GM23338 (cell line): ENCODE measurements around the gene RIC8A. TPM values are rescaled to one million over a fixed set of nuclear protein-coding genes. Genes with fewer than 3 reads are reported as not detected.

Experiments used
- ATAC-seq: fragments of 200-7000 bp; cut with Tn5 transposase; 3 replicates; pipeline ENCODE4 v1.9.1; 2020
- DNase-seq: peaks from one replicate; pipeline ENCODE4 v3.0.0-alpha.2; 2015; ENCODE audit warnings: low spot score
- H2AFZ ChIP-seq: fragments of 200-600 bp; sonication (generic); 2 replicates; pipeline ENCODE4 v1.8.0; 2016; ENCODE audit warnings: antibody characterized with exemption, mild to moderate bottlenecking, moderate library complexity
- H3F3A ChIP-seq: fragments of 200-600 bp; sonication (generic); replicated peaks from 2 replicates; pipeline ENCODE4 v1.8.0; 2017; ENCODE audit warnings: antibody characterized with exemption, mixed run types, low read depth
- H3K27ac ChIP-seq: fragments of 200-600 bp; sonication (generic); 2 replicates; pipeline ENCODE4 v1.6.1; 2016; ENCODE audit warnings: low read depth
- H3K27me3 ChIP-seq: fragments of 200-600 bp; sonication (generic); 2 replicates; pipeline ENCODE4 v1.8.0; 2016; ENCODE audit warnings: mild to moderate bottlenecking, mixed run types, moderate library complexity; ENCODE audit not compliant: insufficient read depth
- H3K36me3 ChIP-seq: fragments of 200-600 bp; sonication (generic); 2 replicates; pipeline ENCODE4 v1.8.0; 2016; ENCODE audit warnings: mild to moderate bottlenecking; ENCODE audit not compliant: insufficient read depth
- H3K4me1 ChIP-seq: fragments of 200-600 bp; sonication (generic); 2 replicates; pipeline ENCODE4 v1.8.0; 2016; ENCODE audit warnings: mild to moderate bottlenecking, moderate library complexity; ENCODE audit not compliant: insufficient read depth
- H3K4me2 ChIP-seq: fragments of 200-600 bp; sonication (generic); 2 replicates; pipeline ENCODE4 v1.7.1; 2017; ENCODE audit warnings: mixed run types
- H3K4me3 ChIP-seq: fragments of 200-600 bp; sonication (generic); 2 replicates; pipeline ENCODE4 v1.6.1; 2016; ENCODE audit warnings: mixed run types
- H3K79me2 ChIP-seq: fragments of 200-600 bp; sonication (generic); replicated peaks from 2 replicates; pipeline ENCODE4 v1.8.0; 2017; ENCODE audit warnings: mild to moderate bottlenecking; ENCODE audit not compliant: insufficient read depth
- H3K9me2 ChIP-seq: fragments of 200-600 bp; sonication (generic); 2 replicates; pipeline ENCODE4 v1.8.0; 2017; ENCODE audit not compliant: insufficient read depth
- H4K20me1 ChIP-seq: fragments of 200-600 bp; sonication (generic); replicated peaks from 2 replicates; pipeline ENCODE4 v1.8.0; 2017; ENCODE audit warnings: mild to moderate bottlenecking; ENCODE audit not compliant: insufficient read depth
- H3K27ac Mint-ChIP-seq: 2 replicates; pipeline ENCODE4 v1.8.0; 2020; ENCODE audit warnings: inconsistent platforms, mild to moderate bottlenecking, moderate library complexity, mixed read lengths
- H3K27me3 Mint-ChIP-seq: 3 replicates; pipeline ENCODE4 v1.8.0; 2022; ENCODE audit warnings: low read depth, mild to moderate bottlenecking, moderate library complexity, mixed read lengths, inconsistent platforms; ENCODE audit not compliant: insufficient read depth, poor library complexity
- H3K36me3 Mint-ChIP-seq: 3 replicates; pipeline ENCODE4 v1.8.0; 2021; ENCODE audit warnings: low read depth, mild to moderate bottlenecking, inconsistent platforms, moderate library complexity, mixed read lengths
- H3K4me1 Mint-ChIP-seq: 3 replicates; pipeline ENCODE4 v1.8.0; 2020; ENCODE audit warnings: mild to moderate bottlenecking, inconsistent platforms, mixed read lengths
- H3K4me3 Mint-ChIP-seq: 3 replicates; pipeline ENCODE4 v1.8.0; 2021; ENCODE audit warnings: moderate library complexity, mild to moderate bottlenecking, inconsistent platforms, mixed read lengths
- H3K9me3 Mint-ChIP-seq: 3 replicates; pipeline ENCODE4 v1.8.0; 2020; ENCODE audit warnings: moderate library complexity, mild to moderate bottlenecking, inconsistent platforms, mixed read lengths
- CREB1 ChIP-seq: fragments of 250-450 bp; sonication (Bioruptor Pico); IDR thresholded peaks from 2 replicates; pipeline ENCODE4 v1.5.0; 2020; ENCODE audit warnings: low read depth, mild to moderate bottlenecking, moderate library complexity
- CTCF ChIP-seq, 2 experiments: fragments of 200-600 bp in 1 of 2; sonication (generic) in 1 of 2; conservative IDR thresholded peaks; 2 replicates each; pipeline versions ENCODE4 v1.5.1 to v1.6.1; 2016 to 2017; ENCODE audit warnings: antibody characterized with exemption in 2 of 2, low read depth in 2 of 2, mild to moderate bottlenecking in 2 of 2, moderate library complexity in 1 of 2
- EZH2phosphoT487 ChIP-seq: fragments of 200-600 bp; sonication (generic); IDR thresholded peaks from one replicate; pipeline ENCODE4 v1.8.1; 2018; ENCODE audit warnings: antibody characterized with exemption; ENCODE audit not compliant: unreplicated experiment
- NANOG ChIP-seq: IDR thresholded peaks from 2 replicates; pipeline ENCODE4 v1.6.1; 2016; ENCODE audit warnings: antibody characterized with exemption, borderline replicate concordance
- POLR2AphosphoS5 ChIP-seq: IDR thresholded peaks from 2 replicates; pipeline ENCODE4 v1.6.1; 2016; ENCODE audit warnings: antibody characterized with exemption, low read depth
- STAT1 ChIP-seq: IDR thresholded peaks from one replicate; pipeline ENCODE4 v1.6.1; 2016; ENCODE audit warnings: antibody characterized with exemption; ENCODE audit not compliant: unreplicated experiment
- ZNF114 ChIP-seq: fragments of 250-450 bp; sonication (Bioruptor Pico); IDR thresholded peaks from 2 replicates; pipeline ENCODE4 v1.5.0; 2020; ENCODE audit warnings: mild to moderate bottlenecking, moderate library complexity
- ZNF331 ChIP-seq: fragments of 250-450 bp; sonication (Bioruptor Pico); IDR thresholded peaks from 2 replicates; pipeline ENCODE4 v1.5.0; 2020; ENCODE audit warnings: low read depth, mild to moderate bottlenecking, moderate library complexity
- polyA plus RNA-seq: library from polyadenylated mRNA; unstranded; fragments of >200 nt; fragmentation: Nextera tagmentation; extraction: Ambion mirVana; gene quantifications from 2 replicates; pipeline ENCODE4 v1.2.1, GENCODE V29; 2016
- total RNA-seq: library from RNA; depleted of rRNA; stranded (reverse); fragments of >200 nt; shearing (Covaris generic); gene quantifications from 2 replicates; pipeline ENCODE4 v1.2.3, GENCODE V29; 2014
- TF ChIP-seq, protein P1 (sequence below): IDR thresholded peaks from one replicate; pipeline ENCODE4 v1.6.1; 2018; ENCODE audit warnings: antibody characterized with exemption; ENCODE audit not compliant: unreplicated experiment

The RIC8A gene
- total and polyA plus RNA-seq, 2 experiments from 2014 or later = 23.6 to 81.3 TPM

- TF ChIP-seq NANOG (no peak), CREB1 (CRISPR knock-in tag) (no peak), EZH2phosphoT487 (no peak), STAT1 (no peak), ZNF331 (no peak), CTCF (conservative IDR thresholded peaks at IDR 0.05; ENCODE audit: low read depth in 2 of 2) (no peak)
- TF ChIP-seq, protein P1, sequence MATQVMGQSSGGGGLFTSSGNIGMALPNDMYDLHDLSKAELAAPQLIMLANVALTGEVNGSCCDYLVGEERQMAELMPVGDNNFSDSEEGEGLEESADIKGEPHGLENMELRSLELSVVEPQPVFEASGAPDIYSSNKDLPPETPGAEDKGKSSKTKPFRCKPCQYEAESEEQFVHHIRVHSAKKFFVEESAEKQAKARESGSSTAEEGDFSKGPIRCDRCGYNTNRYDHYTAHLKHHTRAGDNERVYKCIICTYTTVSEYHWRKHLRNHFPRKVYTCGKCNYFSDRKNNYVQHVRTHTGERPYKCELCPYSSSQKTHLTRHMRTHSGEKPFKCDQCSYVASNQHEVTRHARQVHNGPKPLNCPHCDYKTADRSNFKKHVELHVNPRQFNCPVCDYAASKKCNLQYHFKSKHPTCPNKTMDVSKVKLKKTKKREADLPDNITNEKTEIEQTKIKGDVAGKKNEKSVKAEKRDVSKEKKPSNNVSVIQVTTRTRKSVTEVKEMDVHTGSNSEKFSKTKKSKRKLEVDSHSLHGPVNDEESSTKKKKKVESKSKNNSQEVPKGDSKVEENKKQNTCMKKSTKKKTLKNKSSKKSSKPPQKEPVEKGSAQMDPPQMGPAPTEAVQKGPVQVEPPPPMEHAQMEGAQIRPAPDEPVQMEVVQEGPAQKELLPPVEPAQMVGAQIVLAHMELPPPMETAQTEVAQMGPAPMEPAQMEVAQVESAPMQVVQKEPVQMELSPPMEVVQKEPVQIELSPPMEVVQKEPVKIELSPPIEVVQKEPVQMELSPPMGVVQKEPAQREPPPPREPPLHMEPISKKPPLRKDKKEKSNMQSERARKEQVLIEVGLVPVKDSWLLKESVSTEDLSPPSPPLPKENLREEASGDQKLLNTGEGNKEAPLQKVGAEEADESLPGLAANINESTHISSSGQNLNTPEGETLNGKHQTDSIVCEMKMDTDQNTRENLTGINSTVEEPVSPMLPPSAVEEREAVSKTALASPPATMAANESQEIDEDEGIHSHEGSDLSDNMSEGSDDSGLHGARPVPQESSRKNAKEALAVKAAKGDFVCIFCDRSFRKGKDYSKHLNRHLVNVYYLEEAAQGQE = no peak
Observed at GRCh38 chr11:209275-210121, 2.0 kb downstream of the RIC8A start (continued).

- Histone ChIP-seq H3K4me2 (no peak overlapping the region), H3K4me1 (peaks cover 12% of the 10 kb centered on the region; the same call in 1 of the 2 replicates), H4K20me1 (peaks cover 4% of the 10 kb centered on the region), H3K79me2 (peaks cover 27% of the 10 kb centered on the region), H3K36me3 (peaks cover 8% of the 10 kb centered on the region), H3K27ac (no peak overlapping the region), H3K27me3 (no peaks in the 10 kb centered on the region), H3K9me2 (no peaks in the 10 kb centered on the region), H2AFZ (no peak overlapping the region), H3F3A (peaks cover 13% of the 10 kb centered on the region), H3K4me3 (no peak overlapping the region; the same call in 1 of the 2 replicates)
- ATAC-seq (no peak), DNase-seq (no peak)
- H3K27ac Mint-ChIP-seq = no peak overlapping the region
- peak overlapping the region; percentile 99 for H3K4me3 Mint-ChIP-seq
- H3K9me3 Mint-ChIP-seq = no peaks in the 10 kb centered on the region; the same call in 2 of the 3 replicates
- H3K36me3 Mint-ChIP-seq = peaks cover 62% of the 10 kb centered on the region
- H3K4me1 Mint-ChIP-seq = peaks cover 8% of the 10 kb centered on the region; the same call in 2 of the 3 replicates
- H3K27me3 Mint-ChIP-seq = peaks cover 14% of the 10 kb centered on the region
- TF ChIP-seq STAT1 (no peak), ZNF114 (CRISPR knock-in tag) (no peak), CREB1 (CRISPR knock-in tag) (no peak), ZNF331 (no peak), POLR2AphosphoS5 (no peak), EZH2phosphoT487 (no peak)
- TF ChIP-seq, protein P1 = no peak
Observed at GRCh38 chr11:210122-210802, 2.8 kb downstream of the RIC8A start.
